K562 (cell line): ENCODE data around the gene HSPA1B. TPM values are rescaled to one million over a fixed set of nuclear protein-coding genes. Genes with fewer than 3 reads are reported as not detected.
A peak's percentile ranks its signal among the peaks of the same experiment; 100 is the strongest.
"Not testable (repeated sequence)": the region's sequence is repeated elsewhere in the genome, so short reads cannot be mapped to it uniquely, and the experiment has no call there.

ENCODE experiments used
- ATAC-seq: fragments of 200-7000 bp; cut with Tn5 transposase; 3 replicates; pipeline ENCODE4 v1.9.1; 2020; ENCODE audit warnings: moderate library complexity
- BruUV-seq: library from RNA; stranded (reverse); fragments of 400-500 nt; replicated peaks from 2 replicates; lab custom pipeline; 2021; lab: Mats Ljungman, UMichigan
- CTCF ChIA-PET: fragments of 300-600 bp; formaldehyde crosslinking; extraction: SDS; loops from one replicate; lab custom pipeline; 2021; ENCODE audit warnings: low intra/inter-chr PET ratio; lab: Yijun Ruan, JAX
- POLR2A ChIA-PET: fragments of 300-600, 350-650 bp; sonication (Branson Sonifier 250); formaldehyde crosslinking; extraction: SDS; loops from one replicate; lab custom pipeline; 2021; ENCODE audit warnings: antibody characterized with exemption, inconsistent platforms; lab: Yijun Ruan, JAX
- DNase-seq, 4 experiments: peaks; one replicate each; pipeline versions ENCODE4 v3.0.0 to v3.0.0-alpha.2; 2011 to 2018; ENCODE audit warnings: low spot score in 3 of 4, mixed read lengths in 3 of 4; ENCODE audit errors: extremely low read depth in 1 of 4
- FAIRE-seq: peaks from 2 replicates; lab custom pipeline; 2011; peaks lifted over from hg19 to GRCh38; lab: Jason Lieb, UNC
- H2AFZ ChIP-seq: 2 replicates; pipeline ENCODE4 v1.6.0; 2011; ENCODE audit warnings: low read depth, low read length, control low read depth, inconsistent platforms
- H3K27ac ChIP-seq: fragments of 200-600 bp; 3 replicates; pipeline ENCODE4 v1.8.0; 2011; ENCODE audit warnings: low read depth, mild to moderate bottlenecking, control low read depth, inconsistent platforms, low read length, moderate library complexity, mixed read lengths; ENCODE audit errors: extremely low read depth
- H3K27me3 ChIP-seq, 2 experiments: fragments of 300-600 bp in 1 of 2; 2 replicates in 1 of 2; 3 replicates in 1 of 2; pipeline versions ENCODE4 v1.6.0 to v1.8.0; 2011; ENCODE audit warnings: inconsistent platforms in 2 of 2, low read length in 2 of 2, mild to moderate bottlenecking in 1 of 2, mixed read lengths in 1 of 2, moderate library complexity in 1 of 2; ENCODE audit not compliant: control insufficient read depth in 2 of 2, insufficient read depth in 2 of 2
- H3K36me3 ChIP-seq: fragments of 300-600 bp; 3 replicates; pipeline ENCODE4 v1.8.0; 2011; ENCODE audit warnings: mild to moderate bottlenecking, low read length, inconsistent platforms; ENCODE audit not compliant: control insufficient read depth, insufficient read depth
- H3K4me1 ChIP-seq, 2 experiments: fragments of 200-600 bp in 1 of 2; replicated peaks in 1 of 2; 2 replicates in 1 of 2; 3 replicates in 1 of 2; pipeline versions ENCODE4 v1.5.1 to v1.8.0; 2011; ENCODE audit warnings: inconsistent platforms in 2 of 2, low read length in 2 of 2, mild to moderate bottlenecking in 1 of 2, mixed read lengths in 1 of 2, moderate library complexity in 1 of 2; ENCODE audit not compliant: control insufficient read depth in 2 of 2, insufficient read depth in 2 of 2
- H3K4me2 ChIP-seq: 2 replicates; pipeline ENCODE4 v1.6.1; 2011; ENCODE audit warnings: low read length, control low read depth, inconsistent platforms, mixed read lengths; ENCODE audit not compliant: insufficient read depth
- H3K4me3 ChIP-seq: fragments of 200-600 bp; sonication (generic), shearing (Covaris generic); 2 replicates; pipeline ENCODE4 v1.5.1; 2016; ENCODE audit warnings: control low read depth, inconsistent platforms
- H3K79me2 ChIP-seq: fragments of 200-600 bp; 3 replicates; pipeline ENCODE4 v1.8.0; 2011; ENCODE audit warnings: low read length, inconsistent platforms; ENCODE audit not compliant: control insufficient read depth, insufficient read depth
- H3K9ac ChIP-seq, 2 experiments: 2 replicates each; pipeline versions ENCODE4 v1.6.0 to v1.6.1; 2011; ENCODE audit warnings: low read depth in 2 of 2, low read length in 2 of 2, control low read depth in 1 of 2, inconsistent platforms in 1 of 2, mild to moderate bottlenecking in 1 of 2, mixed read lengths in 1 of 2; ENCODE audit not compliant: insufficient read depth in 1 of 2
- H3K9me1 ChIP-seq: one replicate; pipeline ENCODE4 v1.6.0; 2011; ENCODE audit warnings: inconsistent platforms, mild to moderate bottlenecking, low read length, moderate library complexity; ENCODE audit not compliant: control insufficient read depth, insufficient read depth
- H3K9me3 ChIP-seq: replicated peaks from 2 replicates; pipeline ENCODE4 v1.5.1; 2011; ENCODE audit warnings: low read depth, low read length, inconsistent platforms; ENCODE audit not compliant: control insufficient read depth, insufficient read depth
- H4K20me1 ChIP-seq: replicated peaks from 2 replicates; pipeline ENCODE4 v1.6.1; 2011; ENCODE audit warnings: low read length, inconsistent platforms, mixed read lengths; ENCODE audit not compliant: control insufficient read depth, insufficient read depth
- BCOR ChIP-seq: fragments of 450-650 bp; IDR thresholded peaks from 2 replicates; pipeline ENCODE4 v1.6.1; 2016
- CXXC5 ChIP-seq: fragments of 250-450 bp; sonication (Bioruptor Pico); IDR thresholded peaks from 2 replicates; pipeline ENCODE4 v1.8.0; 2022; ENCODE audit warnings: inconsistent platforms, mild to moderate bottlenecking, moderate library complexity
- DMBX1 ChIP-seq: fragments of 250-450 bp; sonication (Bioruptor Pico); IDR thresholded peaks from 2 replicates; pipeline ENCODE4 v1.8.0; 2022; ENCODE audit warnings: inconsistent platforms, mild to moderate bottlenecking, moderate library complexity, borderline replicate concordance
- FOXA3 ChIP-seq, 2 experiments: fragments of 450-650 bp in 1 of 2; sonication (generic) in 1 of 2; formaldehyde crosslinking; IDR thresholded peaks in 1 of 2; conservative IDR thresholded peaks in 1 of 2; 2 replicates each; pipeline versions ENCODE4 v1.4.0 to v1.8.0; 2020 to 2022; ENCODE audit warnings: mild to moderate bottlenecking in 2 of 2, missing genetic modification reagents in 1 of 2
- IFI16 ChIP-seq: fragments of 250-450 bp; sonication (Bioruptor Pico); IDR thresholded peaks from 2 replicates; pipeline ENCODE4 v2.1.2; 2022; ENCODE audit warnings: mild to moderate bottlenecking, inconsistent platforms
- MAZ ChIP-seq, 2 experiments: fragments of 450-650 bp in 1 of 2; sonication (generic) in 1 of 2; formaldehyde crosslinking; IDR thresholded peaks in 1 of 2; conservative IDR thresholded peaks in 1 of 2; 2 replicates each; pipeline versions ENCODE4 v1.4.0 to v1.5.0; 2020; ENCODE audit warnings: mild to moderate bottlenecking in 1 of 2, missing genetic modification reagents in 1 of 2
- MTF1 ChIP-seq: fragments of 250-450 bp; sonication (Bioruptor Pico); IDR thresholded peaks from 2 replicates; pipeline ENCODE4 v1.9.0; 2021; ENCODE audit warnings: moderate library complexity, mild to moderate bottlenecking, inconsistent platforms, borderline replicate concordance
- ZNF668 ChIP-seq: fragments of 250-450 bp; sonication (Bioruptor Pico); IDR thresholded peaks from 2 replicates; pipeline ENCODE4 v1.8.0; 2022; ENCODE audit warnings: mild to moderate bottlenecking, inconsistent platforms
- WGBS: fragments of 100-300 bp; shearing (Covaris generic); methylation state at CpG from one replicate; pipeline ENCODE4 v1.1.6; 2016; ENCODE audit warnings: low coverage, mixed read lengths; ENCODE audit not compliant: insufficient coverage; ENCODE audit errors: missing lambda C conversion rate; 5-methylcytosine and 5-hydroxymethylcytosine counted together
- in situ Hi-C: fragments of 300-500 bp; cut with MboI; formaldehyde crosslinking; loops from 4 replicates; pipeline ENCODE4 v1.15.0; 2018; ENCODE audit warnings: inconsistent platforms, mixed read lengths
- intact Hi-C: fragments of 100-400 bp; cut with micrococcal nuclease; formaldehyde crosslinking; loops from 2 replicates; pipeline ENCODE4 v1.14.2; 2022
- polyA plus RNA-seq, 8 experiments: library from polyadenylated mRNA; depleted of rRNA in 4 of 8; stranded (reverse) in 5 of 8; unstranded in 3 of 8; fragments of >200 nt; fragmentation: Nextera tagmentation in 2 of 8; fragmentation: Illumina TruSeq in 1 of 8; extraction: Ambion mirVana in 2 of 8; extraction: Trizol in 1 of 8; gene quantifications; 2 replicates each; pipeline versions ENCODE4 v1.2.1 to v1.2.3, GENCODE V29; 2011 to 2014; ENCODE audit warnings: inconsistent platforms in 1 of 8, missing spikeins in 1 of 8
- total RNA-seq, 7 experiments: library from RNA; depleted of rRNA in 6 of 7; stranded (reverse); fragments of >200 nt in 6 of 7; fragmentation: Illumina TruSeq in 2 of 7; extraction: Trizol in 2 of 7; gene quantifications; 2 replicates each; pipeline versions ENCODE4 v1.2.1 to v1.2.3, GENCODE V29; 2011 to 2021; ENCODE audit warnings: low replicate concordance in 1 of 7
- TF ChIP-seq, protein P1 (sequence below): fragments of 250-450 bp; sonication (Bioruptor Pico); IDR thresholded peaks from 2 replicates; pipeline ENCODE4 v1.8.0; 2022; ENCODE audit warnings: moderate library complexity, mild to moderate bottlenecking, inconsistent platforms

Gene HSPA1B
- total and polyA plus RNA-seq, 9 of the 15 experiments (the other 6 are each of a cell fraction or from before 2014, with no cell fraction given) = 0.27 to 227 (median 51.2) TPM

DNA sequence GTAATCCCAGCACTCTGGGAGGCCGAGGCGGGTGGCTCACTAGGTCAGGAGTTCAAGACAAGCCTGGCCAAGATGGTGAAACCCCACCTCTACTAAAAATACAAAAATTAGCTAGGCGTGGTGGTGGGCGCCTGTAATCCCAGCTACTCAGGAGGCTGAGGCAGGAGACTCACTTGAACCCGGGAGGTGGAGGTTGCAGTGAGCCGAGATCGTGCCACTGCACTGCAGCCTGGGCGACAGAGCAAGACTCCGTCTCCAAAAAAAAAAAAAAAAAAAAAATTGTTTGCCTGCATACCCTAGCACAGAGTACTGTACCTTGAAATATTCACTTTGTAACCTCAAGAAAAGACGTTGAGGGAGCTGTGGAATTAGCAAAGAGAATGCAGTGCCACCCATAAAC lies 7.1 kb upstream of the HSPA1B start:
- FAIRE-seq, CTCF ChIA-PET: not testable (repeated sequence)

More for the DNA sequence above, 7.1 kb upstream of the HSPA1B start:
- peaks cover 43 to 48% of the 10 kb centered on the region in 2 experiments for H3K4me1 ChIP-seq
- ATAC-seq, H3K9me1 ChIP-seq, in situ Hi-C loops, H3K9me3 ChIP-seq, DNase-seq, BruUV-seq, H2AFZ ChIP-seq, H3K27me3 ChIP-seq, H3K4me3 ChIP-seq: not testable (repeated sequence)
- POLR2A ChIA-PET = interaction anchor here (0.6 to 6.1 kb wide), 5 partner anchors 10 to 106 kb away, joined by 4 to 58 read pairs (median 9); partner anchors contain the start of gene LSM2
- H3K9ac ChIP-seq = peak overlapping the region in 1 of 2 experiments; percentile 69; a peak in 2 of 4 replicates
- peaks cover 64% of the 10 kb centered on the region for H3K79me2 ChIP-seq
- peak overlapping the region; percentile 89; the same call in 1 of the 2 replicates for H3K4me2 ChIP-seq
- H4K20me1 ChIP-seq = peaks cover 16% of the 10 kb centered on the region
- peak overlapping the region; percentile 99; the same call in 1 of the 3 replicates for H3K27ac ChIP-seq
- intact Hi-C loops = loop anchor here (10.0 kb wide), 1 partner anchor 354 kb away; the partner anchor contains the start of genes AGPAT1 and RNF5
- peaks cover 23% of the 10 kb centered on the region for H3K36me3 ChIP-seq
- 0 out of 4 replicates have a peak, but pooled peaks of 1 of the 2 experiments have one; percentile 23 for TF ChIP-seq MAZ (CRISPR knock-in tag; conservative IDR thresholded peaks at IDR 0.05 in 1 of 2, IDR thresholded peaks at IDR 0.05 in 1 of 2)
- TF ChIP-seq BCOR = 0 out of 2 replicates have a peak, but pooled peaks have one; percentile 36
- TF ChIP-seq FOXA3 (CRISPR knock-in tag; conservative IDR thresholded peaks at IDR 0.05 in 1 of 2, IDR thresholded peaks at IDR 0.05 in 1 of 2) = peak in 1 of 2 experiments; percentile 5; a peak in 1 of 4 replicates
- peak; percentile 45; the same call in 1 of the 2 replicates for TF ChIP-seq ZNF668
- TF ChIP-seq CXXC5 (CRISPR knock-in tag) = peak; percentile 34; the same call in 1 of the 2 replicates
- TF ChIP-seq, protein P1, sequence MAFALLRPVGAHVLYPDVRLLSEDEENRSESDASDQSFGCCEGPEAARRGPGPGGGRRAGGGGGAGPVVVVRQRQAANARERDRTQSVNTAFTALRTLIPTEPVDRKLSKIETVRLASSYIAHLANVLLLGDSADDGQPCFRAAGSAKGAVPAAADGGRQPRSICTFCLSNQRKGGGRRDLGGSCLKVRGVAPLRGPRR (CRISPR knock-in tag) = peak; percentile 60; the same call in 1 of the 2 replicates
- 0 out of 2 replicates have a peak, but pooled peaks have one; percentile 7 for TF ChIP-seq MTF1 (CRISPR knock-in tag)
- TF ChIP-seq IFI16 (CRISPR knock-in tag) = 0 out of 2 replicates have a peak, but pooled peaks have one; percentile 45
- 0 out of 2 replicates have a peak, but pooled peaks have one; percentile 53 for TF ChIP-seq DMBX1
- 60% methylated on average over 10 of the region's 10 CpGs for WGBS
